ENCODE data around the gene SNAI3.

SNAI3 gene

GRCh38 chr16:88649924-88650748 lies 36.2 kb downstream of the SNAI3 start:
- TF ChIP-seq POLR2AphosphoS5 (IDR thresholded peaks at IDR 0.05; ENCODE audit: low read depth, low read length), result no peak
- 0 out of 2 replicates have a peak, but pooled peaks have one; percentile 23 for TF ChIP-seq SIN3A (IDR thresholded peaks at IDR 0.05; ENCODE audit: borderline replicate concordance, insufficient read depth, low read length)
- no peak for TF ChIP-seq REST (IDR thresholded peaks at IDR 0.05; ENCODE audit: insufficient read depth in 1 of 2, low read depth in 2 of 2, low read length in 2 of 2)
- no peak for TF ChIP-seq TAF1 (IDR thresholded peaks at IDR 0.05; ENCODE audit: borderline replicate concordance, insufficient read depth, low read length)
- TF ChIP-seq FOXP2 (optimal IDR thresholded peaks at IDR 0.05; ENCODE audit: borderline replicate concordance, extremely low read depth, extremely low read length, insufficient read depth), result no peak

- no peak for TF ChIP-seq POLR2AphosphoS5 (IDR thresholded peaks at IDR 0.05; ENCODE audit: low read depth, low read length)
- no peak for TF ChIP-seq TAF1 (IDR thresholded peaks at IDR 0.05; ENCODE audit: borderline replicate concordance, insufficient read depth, low read length)
- no peak for TF ChIP-seq REST (IDR thresholded peaks at IDR 0.05; ENCODE audit: insufficient read depth in 1 of 2, low read depth in 2 of 2, low read length in 2 of 2)
- TF ChIP-seq SIN3A (IDR thresholded peaks at IDR 0.05; ENCODE audit: borderline replicate concordance, insufficient read depth, low read length), result no peak
- TF ChIP-seq FOXP2 (optimal IDR thresholded peaks at IDR 0.05; ENCODE audit: borderline replicate concordance, extremely low read depth, extremely low read length, insufficient read depth), result no peak
Observed at GRCh38 chr16:88649195-88649923, 36.9 kb downstream of the SNAI3 start.

- TF ChIP-seq REST (IDR thresholded peaks at IDR 0.05; ENCODE audit: insufficient read depth in 1 of 2, low read depth in 2 of 2, low read length in 2 of 2) (no peak), TAF1 (IDR thresholded peaks at IDR 0.05; ENCODE audit: borderline replicate concordance, insufficient read depth, low read length) (no peak)
Observed at GRCh38 chr16:88647178-88648070, 38.9 kb downstream of the SNAI3 start.

GRCh38 chr16:88646345-88647034 lies 39.8 kb downstream of the SNAI3 start:
- TF ChIP-seq TAF1 (IDR thresholded peaks at IDR 0.05; ENCODE audit: borderline replicate concordance, insufficient read depth, low read length) (no peak), SIN3A (IDR thresholded peaks at IDR 0.05; ENCODE audit: borderline replicate concordance, insufficient read depth, low read length) (no peak), POLR2AphosphoS5 (IDR thresholded peaks at IDR 0.05; ENCODE audit: low read depth, low read length) (no peak), FOXP2 (optimal IDR thresholded peaks at IDR 0.05; ENCODE audit: borderline replicate concordance, extremely low read depth, extremely low read length, insufficient read depth) (no peak), REST (IDR thresholded peaks at IDR 0.05; ENCODE audit: insufficient read depth in 1 of 2, low read depth in 2 of 2, low read length in 2 of 2) (no peak)

All from PFSK-1 (cell line).